Liver (tissue), 9 donors: ENCODE measurements around the gene LRRC49. TPM values are rescaled to one million over a fixed set of nuclear protein-coding genes. Genes with fewer than 3 reads are reported as not detected.
"Not testable (repeated sequence)": the region's sequence is repeated elsewhere in the genome, so short reads cannot be mapped to it uniquely, and the experiment has no call there.

Experiments used
- DNase-seq: peaks from one replicate; pipeline ENCODE4 v3.0.0-alpha.2; 2017; ENCODE audit warnings: low spot score
- H3K27ac ChIP-seq, 2 donors: one replicate each; pipeline ENCODE4 v1.7.0; 2013; ENCODE audit warnings: inconsistent platforms in 2 of 2, low read length in 2 of 2, control low read depth in 1 of 2, low read depth in 1 of 2, mild to moderate bottlenecking in 1 of 2
- H3K27me3 ChIP-seq, 4 donors: one replicate each; pipeline versions ENCODE4 v1.6.1 to v1.7.0; 2013; ENCODE audit warnings: low read length in 3 of 4, inconsistent platforms in 1 of 4, mild to moderate bottlenecking in 1 of 4, moderate library complexity in 1 of 4; ENCODE audit not compliant: control insufficient read depth in 4 of 4, insufficient read depth in 4 of 4
- H3K36me3 ChIP-seq, 4 donors: one replicate each; pipeline versions ENCODE4 v1.6.1 to v1.7.0; 2013; ENCODE audit warnings: low read length in 3 of 4, mild to moderate bottlenecking in 3 of 4, low read depth in 1 of 4, moderate library complexity in 1 of 4; ENCODE audit not compliant: control insufficient read depth in 4 of 4, insufficient read depth in 3 of 4
- H3K4me1 ChIP-seq, 4 donors: one replicate each; pipeline versions ENCODE4 v1.6.1 to v1.7.0; 2013; ENCODE audit warnings: low read length in 3 of 4, mild to moderate bottlenecking in 3 of 4, moderate library complexity in 1 of 4; ENCODE audit not compliant: control insufficient read depth in 4 of 4, insufficient read depth in 4 of 4
- H3K4me3 ChIP-seq, 3 donors: one replicate each; pipeline versions ENCODE4 v1.6.1 to v1.7.0; 2013; ENCODE audit warnings: low read length in 3 of 3, control low read depth in 1 of 3, low read depth in 1 of 3, mild to moderate bottlenecking in 1 of 3
- H3K9ac ChIP-seq, 2 donors: one replicate each; pipeline ENCODE4 v1.7.0; 2013; ENCODE audit warnings: low read length in 2 of 2, mild to moderate bottlenecking in 2 of 2, moderate library complexity in 2 of 2, control low read depth in 1 of 2, low read depth in 1 of 2
- H3K9me3 ChIP-seq, 4 donors: one replicate each; pipeline versions ENCODE4 v1.6.1 to v1.7.0; 2013; ENCODE audit warnings: low read length in 3 of 4; ENCODE audit not compliant: control insufficient read depth in 4 of 4
- CTCF ChIP-seq: fragments of 150-350 bp; IDR thresholded peaks from 2 replicates; pipeline ENCODE4 v1.5.1; 2017; ENCODE audit warnings: improper control_type of control experiment, low read depth, low read length; ENCODE audit not compliant: missing input control
- EGR1 ChIP-seq, 2 donors: IDR thresholded peaks; 2 replicates each; pipeline ENCODE4 v1.6.1; 2016 to 2018; ENCODE audit warnings: antibody characterized with exemption in 2 of 2, low read depth in 2 of 2
- FOXA1 ChIP-seq: IDR thresholded peaks from 2 replicates; pipeline ENCODE4 v1.6.1; 2016; ENCODE audit warnings: antibody characterized with exemption
- FOXA2 ChIP-seq: IDR thresholded peaks from 2 replicates; pipeline ENCODE4 v1.6.1; 2016; ENCODE audit warnings: antibody characterized with exemption
- GABPA ChIP-seq, 2 donors: IDR thresholded peaks in 1 of 2; conservative IDR thresholded peaks in 1 of 2; 2 replicates each; pipeline ENCODE4 v1.6.1; 2016; ENCODE audit warnings: antibody characterized with exemption in 2 of 2, mild to moderate bottlenecking in 1 of 2, moderate library complexity in 1 of 2
- HNF4A ChIP-seq, 2 donors: conservative IDR thresholded peaks; 2 replicates each; pipeline ENCODE4 v1.6.1; 2016; ENCODE audit warnings: antibody characterized with exemption in 2 of 2, mild to moderate bottlenecking in 2 of 2
- JUND ChIP-seq, 2 donors: IDR thresholded peaks; 2 replicates each; pipeline ENCODE4 v1.6.1; 2016; ENCODE audit warnings: antibody characterized with exemption in 2 of 2
- MAX ChIP-seq: IDR thresholded peaks from 2 replicates; pipeline ENCODE4 v1.6.1; 2016; ENCODE audit warnings: antibody characterized with exemption
- RAD21 ChIP-seq, 2 donors: IDR thresholded peaks; 2 replicates each; pipeline ENCODE4 v1.6.1; 2016; ENCODE audit warnings: antibody characterized with exemption in 2 of 2, mild to moderate bottlenecking in 2 of 2
- RXRA ChIP-seq, 2 donors: IDR thresholded peaks; 2 replicates each; pipeline ENCODE4 v1.6.1; 2017 to 2018; ENCODE audit warnings: antibody characterized with exemption in 2 of 2, mild to moderate bottlenecking in 1 of 2
- TAF1 ChIP-seq: conservative IDR thresholded peaks from 2 replicates; pipeline ENCODE4 v1.6.1; 2016; ENCODE audit warnings: antibody characterized with exemption, mild to moderate bottlenecking
- ZBTB33 ChIP-seq: IDR thresholded peaks from 2 replicates; pipeline ENCODE4 v1.6.1; 2016; ENCODE audit warnings: antibody characterized with exemption
- WGBS: extraction: QIAGEN DNeasy Blood & Tissue Kit; methylation state at CpG from one replicate; pipeline ENCODE4 v1.1.7; 2013; 5-methylcytosine and 5-hydroxymethylcytosine counted together
- polyA plus RNA-seq, 2 donors: library from polyadenylated mRNA; stranded (reverse) in 1 of 2; unstranded in 1 of 2; fragments of 200-250 nt in 1 of 2; fragments of >200 nt in 1 of 2; fragmentation: Nextera tagmentation in 1 of 2; extraction: Ambion mirVana in 1 of 2; gene quantifications; one replicate each; pipeline versions ENCODE4 v1.2.1 to v1.2.3, GENCODE V29; 2013 to 2015
- total RNA-seq, 2 donors: library from RNA; depleted of rRNA; stranded (reverse); fragments of >200 nt; gene quantifications; one replicate each; pipeline ENCODE4 v1.2.3, GENCODE V29; 2014
- donor health status: healthy.
- donor health status: healthy.
- donor health status: healthy.
- donor health status: healthy.
- donor health status: healthy.

Gene LRRC49
- total and polyA plus RNA-seq, 4 donors: 0.20 to 1.1 (median 0.31) TPM

- H3K9me3 ChIP-seq: no peaks in the 10 kb centered on the region
- H3K36me3 ChIP-seq: no peaks in the 10 kb centered on the region
- H3K27me3 ChIP-seq: no peaks in the 10 kb centered on the region
- peaks cover 3 to 10% (median 6%) of the 10 kb centered on the region in 4 donors for H3K4me1 ChIP-seq
- TF ChIP-seq JUND (IDR thresholded peaks at IDR 0.05): no peak
- no peak for TF ChIP-seq RXRA (IDR thresholded peaks at IDR 0.05)
- no peak for TF ChIP-seq CTCF
- no peak for TF ChIP-seq MAX
- no peak for TF ChIP-seq EGR1 (IDR thresholded peaks at IDR 0.05; ENCODE audit: low read depth in 2 of 2)
- TF ChIP-seq FOXA2: no peak
- no peak for TF ChIP-seq HNF4A (conservative IDR thresholded peaks at IDR 0.05)
- no peak for TF ChIP-seq FOXA1
- no peak for TF ChIP-seq ZBTB33
- no peak for TF ChIP-seq TAF1
- no peak overlapping the region for H3K4me3 ChIP-seq
- H3K27ac ChIP-seq: no peak overlapping the region
- WGBS: 89% methylated on average over 3 of the region's 3 CpGs
- no peak overlapping the region for H3K9ac ChIP-seq
- DNase-seq: no peak
Observed at GRCh38 chr15:70857562-70858285, 34.9 kb upstream of the LRRC49 start.

- H3K9me3 ChIP-seq, H3K9ac ChIP-seq, DNase-seq, H3K4me1 ChIP-seq, H3K27me3 ChIP-seq, H3K4me3 ChIP-seq, H3K27ac ChIP-seq, H3K36me3 ChIP-seq: not testable (repeated sequence)
- WGBS: 93% methylated on average over 9 of the region's 9 CpGs
Observed at GRCh38 chr15:70858614-70859321, 33.9 kb upstream of the LRRC49 start.

DNA sequence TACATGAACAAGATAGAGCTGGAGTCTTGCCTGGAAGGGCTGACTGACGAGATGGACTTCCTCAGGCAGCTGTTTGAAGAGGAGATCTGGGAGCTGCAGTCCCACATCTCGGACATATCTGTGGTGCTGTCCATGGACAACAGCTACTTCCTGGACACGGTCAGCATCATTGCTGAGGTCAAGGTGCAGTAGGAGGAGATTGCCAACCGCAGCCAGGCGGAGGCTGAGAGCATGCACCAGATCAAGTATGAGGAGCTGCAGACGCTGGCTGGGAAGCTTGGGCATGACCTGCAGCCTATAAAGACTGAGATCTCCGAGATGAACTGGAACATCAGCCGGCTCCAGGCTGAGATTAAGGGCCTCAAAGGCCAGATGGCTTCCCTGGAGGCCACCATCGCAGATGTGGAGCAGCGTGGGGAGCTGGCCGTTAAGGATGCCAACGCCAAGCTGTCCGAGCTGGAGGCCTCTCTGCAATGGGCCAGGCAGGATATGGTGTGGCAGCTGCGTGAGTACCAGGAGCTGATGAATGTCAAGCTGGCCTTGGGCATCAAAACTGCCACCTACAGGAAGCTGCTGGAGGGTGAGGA, 33.2 kb upstream of the LRRC49 start:
- H3K4me1 ChIP-seq: peaks cover 0 to 3% (median 2%) of the 10 kb centered on the region in 4 donors
- H3K9ac ChIP-seq: no peak overlapping the region
- H3K9me3 ChIP-seq: no peaks in the 10 kb centered on the region
- no peak for DNase-seq
- no peaks in the 10 kb centered on the region for H3K27me3 ChIP-seq
- H3K27ac ChIP-seq: no peak overlapping the region
- no peaks in the 10 kb centered on the region for H3K36me3 ChIP-seq
- H3K4me3 ChIP-seq: no peak overlapping the region
- WGBS: 80% methylated on average over 14 of the region's 14 CpGs
- no peak for TF ChIP-seq RAD21 (IDR thresholded peaks at IDR 0.05)
- no peak for TF ChIP-seq MAX
- no peak for TF ChIP-seq GABPA (IDR thresholded peaks at IDR 0.05 in 1 of 2, conservative IDR thresholded peaks at IDR 0.05 in 1 of 2)
- TF ChIP-seq JUND (IDR thresholded peaks at IDR 0.05): no peak
- no peak for TF ChIP-seq FOXA2
